Esophagus muscularis mucosa (tissue), 3 donors: ENCODE results near the gene PIMREG.

Experiments
- CTCF ChIP-seq, 3 experiments: fragments of 200-600 bp in 2 of 3; fragments of 450-650 bp in 1 of 3; sonication (generic) in 2 of 3; IDR thresholded peaks; one replicate each; pipeline ENCODE4 v1.5.1; 2017 to 2019; ENCODE audit warnings: antibody characterized with exemption in 3 of 3, mild to moderate bottlenecking in 2 of 3, moderate library complexity in 1 of 3
- POLR2AphosphoS5 ChIP-seq, 2 donors: sonication (generic); formaldehyde crosslinking; IDR thresholded peaks; one replicate each; pipeline ENCODE4 v1.6.1; 2017; ENCODE audit warnings: antibody characterized with exemption in 2 of 2

- TF ChIP-seq POLR2AphosphoS5 (IDR thresholded peaks at IDR 0.05): no peak
- no peak for TF ChIP-seq CTCF (IDR thresholded peaks at IDR 0.05)
Observed at GRCh38 chr17:6442775-6443174, 1.5 kb upstream of the PIMREG start.
